ENCODE results near the gene BDH1. TPM values are rescaled to one million over a fixed set of nuclear protein-coding genes. Genes with fewer than 3 reads are reported as not detected.

Gene BDH1
- total RNA-seq, 1 donor from 2014 or later = 40.9 TPM

GRCh38 chr3:197533927-197534725 is 21.6 kb downstream of the BDH1 start:
- no peaks in the 10 kb centered on the region for H3K27me3 Mint-ChIP-seq
- ATAC-seq (ENCODE audit: low read depth) (no peak), DNase-seq (no peak)
- H3K9me3 Mint-ChIP-seq = no peaks in the 10 kb centered on the region
- no peaks in the 10 kb centered on the region for H3K4me1 Mint-ChIP-seq
- no peak for TF ChIP-seq CTCF (IDR thresholded peaks at IDR 0.05)
- H3K36me3 Mint-ChIP-seq (ENCODE audit: low read depth) = peaks cover 46% of the 10 kb centered on the region
- ChIA-PET CTCF (no interaction called here), POLR2A (no interaction called here)
- no peak overlapping the region for H3K4me3 Mint-ChIP-seq
- intact Hi-C loops (cut with micrococcal nuclease) = no loop called here
- no peak overlapping the region for H3K27ac Mint-ChIP-seq

DNA sequence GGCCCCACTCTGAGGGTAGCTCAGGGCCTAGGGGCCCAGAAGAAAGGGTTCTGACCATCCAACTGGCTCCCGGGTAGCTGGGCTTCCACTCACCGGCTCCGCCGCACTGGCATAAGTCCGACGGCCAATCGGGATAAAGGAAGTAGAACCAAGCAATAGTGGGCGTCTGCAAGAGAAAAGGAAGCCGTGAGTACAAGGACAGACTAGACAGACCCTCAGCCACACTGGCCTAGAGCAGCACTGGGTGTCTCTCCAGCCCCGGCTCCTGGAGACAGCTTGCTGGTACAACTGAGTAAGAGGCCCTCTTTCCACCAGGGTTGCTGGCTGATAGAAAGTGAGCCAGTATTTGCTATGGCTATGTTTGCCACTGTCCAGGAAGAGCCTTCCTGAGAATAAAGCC is 22.4 kb downstream of the BDH1 start:
- POLR2A ChIA-PET = no interaction called here
- CTCF ChIA-PET = no interaction called here
- TF ChIP-seq CTCF (IDR thresholded peaks at IDR 0.05) = no peak
- H3K9me3 Mint-ChIP-seq = no peaks in the 10 kb centered on the region
- no peak overlapping the region for H3K27ac Mint-ChIP-seq
- intact Hi-C loops (cut with micrococcal nuclease) = no loop called here
- no peak for DNase-seq
- H3K36me3 Mint-ChIP-seq (ENCODE audit: low read depth) = peaks cover 46% of the 10 kb centered on the region
- no peak for ATAC-seq (ENCODE audit: low read depth)
- no peak overlapping the region for H3K4me3 Mint-ChIP-seq
- no peaks in the 10 kb centered on the region for H3K4me1 Mint-ChIP-seq
- H3K27me3 Mint-ChIP-seq = no peaks in the 10 kb centered on the region

GRCh38 chr3:197532388-197532787 is 23.4 kb downstream of the BDH1 start:
- ATAC-seq (ENCODE audit: low read depth) = no peak
- ChIA-PET POLR2A (no interaction called here), CTCF (no interaction called here)
- no peaks in the 10 kb centered on the region for H3K9me3 Mint-ChIP-seq
- no peak overlapping the region for H3K4me3 Mint-ChIP-seq
- no peak for DNase-seq
- H3K27ac Mint-ChIP-seq = no peak overlapping the region
- no peaks in the 10 kb centered on the region for H3K27me3 Mint-ChIP-seq
- no peaks in the 10 kb centered on the region for H3K4me1 Mint-ChIP-seq
- no peak for TF ChIP-seq CTCF (IDR thresholded peaks at IDR 0.05)
- H3K36me3 Mint-ChIP-seq (ENCODE audit: low read depth) = peaks cover 50% of the 10 kb centered on the region
- intact Hi-C loops (cut with micrococcal nuclease) = no loop called here

DNA sequence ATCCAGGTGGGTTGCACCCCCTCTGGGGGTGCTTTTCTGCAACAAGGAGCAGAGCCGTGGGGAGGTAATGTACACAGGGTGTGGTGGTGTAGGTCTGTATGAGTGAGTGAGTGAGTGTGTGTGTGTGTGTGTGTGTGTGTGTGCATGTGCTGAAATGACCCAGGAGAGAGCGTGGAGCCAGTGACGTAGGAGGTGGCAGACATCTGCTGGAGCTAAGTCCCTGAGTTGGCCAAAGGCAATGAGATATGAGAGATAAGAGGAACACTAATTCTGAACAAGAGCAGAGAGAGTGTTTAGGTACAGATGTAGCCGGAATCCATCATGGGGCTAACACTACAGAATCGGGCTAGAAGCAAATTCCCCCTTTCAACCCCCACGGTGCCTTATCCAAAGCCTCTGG is 27.6 kb downstream of the BDH1 start:
- intact Hi-C loops (cut with micrococcal nuclease) = no loop called here
- no peaks in the 10 kb centered on the region for H3K9me3 Mint-ChIP-seq
- H3K27ac Mint-ChIP-seq = no peak overlapping the region
- no peak for ATAC-seq (ENCODE audit: low read depth)
- H3K4me1 Mint-ChIP-seq = no peaks in the 10 kb centered on the region
- TF ChIP-seq CTCF (IDR thresholded peaks at IDR 0.05) = no peak
- peaks cover 69% of the 10 kb centered on the region for H3K36me3 Mint-ChIP-seq (ENCODE audit: low read depth)
- POLR2A ChIA-PET = no interaction called here
- no peak overlapping the region for H3K4me3 Mint-ChIP-seq
- H3K27me3 Mint-ChIP-seq = no peaks in the 10 kb centered on the region
- DNase-seq = no peak
- CTCF ChIA-PET = no interaction called here

DNA sequence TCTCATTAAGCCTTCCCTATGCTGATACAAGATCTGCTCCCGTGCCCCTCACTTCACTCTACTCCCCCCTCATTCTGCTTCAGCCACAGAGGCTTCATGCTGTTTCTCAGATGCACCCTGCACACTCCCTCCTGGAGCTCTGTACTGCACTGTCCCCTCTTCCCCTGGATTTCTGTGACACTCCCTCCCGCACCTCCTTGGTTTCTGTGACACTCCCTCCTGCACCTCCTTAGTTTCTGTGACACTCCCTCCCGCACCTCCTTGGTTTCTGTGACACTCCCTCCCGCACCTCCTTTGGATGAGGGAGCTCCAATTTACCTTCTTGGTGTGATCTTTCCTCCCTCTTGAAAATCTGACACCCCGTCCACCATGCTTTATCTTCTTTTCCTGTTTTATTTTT is 28.2 kb downstream of the BDH1 start:
- no peak for ATAC-seq (ENCODE audit: low read depth)
- peaks cover 68% of the 10 kb centered on the region for H3K36me3 Mint-ChIP-seq (ENCODE audit: low read depth)
- CTCF ChIA-PET = no interaction called here

More for the DNA sequence above, 28.2 kb downstream of the BDH1 start:
- Mint-ChIP-seq H3K27ac (no peak overlapping the region), H3K9me3 (no peaks in the 10 kb centered on the region), H3K4me3 (no peak overlapping the region), H3K27me3 (no peaks in the 10 kb centered on the region), H3K4me1 (no peaks in the 10 kb centered on the region)
- no peak for TF ChIP-seq CTCF (IDR thresholded peaks at IDR 0.05)
- no peak for DNase-seq
- intact Hi-C loops (cut with micrococcal nuclease) = no loop called here
- POLR2A ChIA-PET = no interaction called here

Data from activated B cell treated with CpG ODN at 0.5 μM for 24 hours (primary cell).